Stimulated activated naive CD8-positive, alpha-beta T cell treated with anti-CD3 and anti-CD28 coated beads, Interleukin-15, amount 100 ng/mL, for 72 hours (primary cell): ENCODE results near the gene LRRK1.

Experiments
- ATAC-seq: fragments of 150-1000 bp; cut with Tn5 transposase; 2 replicates; pipeline ENCODE4 v1.10.0; 2021; ENCODE audit warnings: mild to moderate bottlenecking, moderate library complexity
- DNase-seq, 2 donors: peaks; one replicate each; pipeline ENCODE4 v3.0.0; 2021 to 2022
- H3K27ac Mint-ChIP-seq, 2 donors: one replicate each; pipeline ENCODE4 v1.8.0; 2022; ENCODE audit warnings: mild to moderate bottlenecking in 2 of 2, mixed read lengths in 2 of 2, moderate library complexity in 2 of 2
- H3K27me3 Mint-ChIP-seq: one replicate; pipeline ENCODE4 v1.8.0; 2022; ENCODE audit warnings: mixed read lengths
- H3K4me1 Mint-ChIP-seq: one replicate; pipeline ENCODE4 v1.8.0; 2022; ENCODE audit warnings: mild to moderate bottlenecking, mixed read lengths
- H3K4me3 Mint-ChIP-seq, 2 donors: one replicate each; pipeline ENCODE4 v1.8.0; 2022; ENCODE audit warnings: mild to moderate bottlenecking in 2 of 2, mixed read lengths in 2 of 2, moderate library complexity in 1 of 2
- H3K9me3 Mint-ChIP-seq, 2 donors: one replicate each; pipeline ENCODE4 v1.8.0; 2022; ENCODE audit warnings: mixed read lengths in 2 of 2

LRRK1 gene

GRCh38 chr15:101114166-101114565 lies 195.0 kb downstream of the LRRK1 start:
- Mint-ChIP-seq H3K9me3 (no peaks in the 10 kb centered on the region), H3K27me3 (no peaks in the 10 kb centered on the region), H3K4me3 (no peak overlapping the region), H3K27ac (no peak overlapping the region), H3K4me1 (peaks cover 18% of the 10 kb centered on the region)
- DNase-seq (no peak), ATAC-seq (no peak)

GRCh38 chr15:101114610-101115009 lies 195.5 kb downstream of the LRRK1 start:
- DNase-seq = no peak
- no peak overlapping the region for H3K4me3 Mint-ChIP-seq
- no peak overlapping the region for H3K27ac Mint-ChIP-seq
- H3K9me3 Mint-ChIP-seq = no peaks in the 10 kb centered on the region
- no peak for ATAC-seq
- H3K27me3 Mint-ChIP-seq = no peaks in the 10 kb centered on the region
- peaks cover 18% of the 10 kb centered on the region for H3K4me1 Mint-ChIP-seq

- peaks cover 18% of the 10 kb centered on the region for H3K4me1 Mint-ChIP-seq
- peak overlapping the region in 1 of 2 donors; percentile 74 for H3K27ac Mint-ChIP-seq
- no peak for DNase-seq
- H3K27me3 Mint-ChIP-seq = no peaks in the 10 kb centered on the region
- ATAC-seq = no peak
- no peak overlapping the region for H3K4me3 Mint-ChIP-seq
- H3K9me3 Mint-ChIP-seq = no peaks in the 10 kb centered on the region
These were observed 196.2 kb downstream of the LRRK1 start for GRCh38 chr15:101115393-101115785.

GRCh38 chr15:101115786-101116680 lies 196.9 kb downstream of the LRRK1 start:
- Mint-ChIP-seq H3K4me1 (peaks cover 22% of the 10 kb centered on the region), H3K27me3 (no peaks in the 10 kb centered on the region), H3K9me3 (no peaks in the 10 kb centered on the region), H3K27ac (peak overlapping the region in 1 of 2 donors; percentile 91), H3K4me3 (peak overlapping the region in 1 of 2 donors; percentile 30)
- DNase-seq (no peak), ATAC-seq (no peak)

GRCh38 chr15:101116681-101116976 lies 197.5 kb downstream of the LRRK1 start:
- ATAC-seq (no peak), DNase-seq (no peak)
- Mint-ChIP-seq H3K4me1 (peaks cover 26% of the 10 kb centered on the region), H3K27me3 (no peaks in the 10 kb centered on the region), H3K9me3 (no peaks in the 10 kb centered on the region), H3K27ac (peak overlapping the region in 1 of 2 donors; percentile 91), H3K4me3 (no peak overlapping the region)

- ATAC-seq = no peak
- peaks cover 41% of the 10 kb centered on the region for H3K4me1 Mint-ChIP-seq
- peaks cover 0 to under 1% of the 10 kb centered on the region in 2 donors for H3K9me3 Mint-ChIP-seq
- H3K4me3 Mint-ChIP-seq = no peak overlapping the region
- H3K27ac Mint-ChIP-seq = no peak overlapping the region
- H3K27me3 Mint-ChIP-seq = no peaks in the 10 kb centered on the region
- DNase-seq = no peak
These were observed 199.0 kb downstream of the LRRK1 start for GRCh38 chr15:101118116-101118515.

- H3K9me3 Mint-ChIP-seq = peaks cover 0 to 5% of the 10 kb centered on the region in 2 donors
- H3K27ac Mint-ChIP-seq = no peak overlapping the region
- H3K27me3 Mint-ChIP-seq = no peaks in the 10 kb centered on the region
- DNase-seq (no peak), ATAC-seq (no peak)
- peaks cover 46% of the 10 kb centered on the region for H3K4me1 Mint-ChIP-seq
- no peak overlapping the region for H3K4me3 Mint-ChIP-seq
These were observed 199.5 kb downstream of the LRRK1 start for GRCh38 chr15:101118615-101119014.

GRCh38 chr15:101119181-101119580 lies 200.0 kb downstream of the LRRK1 start:
- Mint-ChIP-seq H3K27ac (peak overlapping the region in 1 of 2 donors; percentile 41), H3K9me3 (peaks cover 0 to 5% of the 10 kb centered on the region in 2 donors), H3K4me3 (no peak overlapping the region), H3K4me1 (peaks cover 52% of the 10 kb centered on the region), H3K27me3 (no peaks in the 10 kb centered on the region)
- ATAC-seq (no peak), DNase-seq (no peak)
